Gastrocnemius medialis (tissue), 4 donors: ENCODE results near the gene PLBD2. TPM values are rescaled to one million over a fixed set of nuclear protein-coding genes. Genes with fewer than 3 reads are reported as not detected.

Experiments used
- ATAC-seq, 2 donors: fragments of 150-250 bp; one replicate each; pipeline ENCODE4 v1.9.1; 2016
- DNase-seq, 2 donors: peaks; one replicate each; pipeline ENCODE4 v3.0.0-alpha.2; 2019
- H3K27ac ChIP-seq, 4 donors: fragments of 200-600 bp; sonication (generic); 1 replicate in 1 of 4; 2 replicates in 3 of 4; pipeline ENCODE4 v1.5.1; 2016 to 2018; ENCODE audit warnings: mild to moderate bottlenecking in 2 of 4, moderate library complexity in 1 of 4
- H3K27me3 ChIP-seq, 3 donors: fragments of 200-600 bp; sonication (generic) in 2 of 3; 1 replicate in 1 of 3; 2 replicates in 2 of 3; pipeline versions ENCODE4 v1.5.1 to v1.6.0; 2016 to 2019; ENCODE audit warnings: mild to moderate bottlenecking in 1 of 3, moderate library complexity in 1 of 3
- H3K36me3 ChIP-seq, 2 donors: fragments of 200-600 bp; sonication (generic) in 1 of 2; one replicate each; pipeline ENCODE4 v1.5.1; 2017 to 2018
- H3K4me1 ChIP-seq, 2 donors: fragments of 200-600 bp; sonication (generic) in 1 of 2; one replicate each; pipeline ENCODE4 v1.5.1; 2016 to 2017; ENCODE audit warnings: mild to moderate bottlenecking in 2 of 2
- H3K4me3 ChIP-seq, 4 donors: fragments of 200-600 bp; sonication (generic) in 3 of 4; 1 replicate in 1 of 4; 2 replicates in 3 of 4; pipeline ENCODE4 v1.5.1; 2016 to 2019; ENCODE audit warnings: mild to moderate bottlenecking in 2 of 4
- H3K9me3 ChIP-seq, 3 donors: fragments of 200-600 bp; sonication (generic) in 2 of 3; 1 replicate in 1 of 3; 2 replicates in 2 of 3; pipeline ENCODE4 v1.5.1; 2016 to 2019
- POLR2A ChIP-seq, 2 donors: fragments of 450-650 bp; IDR thresholded peaks; one replicate each; pipeline ENCODE4 v1.6.1; 2017; ENCODE audit warnings: antibody characterized with exemption in 2 of 2, mild to moderate bottlenecking in 2 of 2, moderate library complexity in 2 of 2
- in situ Hi-C, 4 donors: fragments of 200-750 bp; cut with MboI; loops; one replicate each; pipeline versions ENCODE4 v1.15.0 to v1.8.0; 2017; ENCODE audit warnings: low sequenced_read_pairs in 4 of 4
- intact Hi-C: fragments of 100-400 bp; cut with DNase I; formaldehyde crosslinking; loops from one replicate; pipeline ENCODE4 v1.15.1; 2023; ENCODE audit warnings: low total_unique reads
- total RNA-seq, 4 donors: library from RNA; depleted of rRNA; stranded (reverse); fragments of >200 nt; gene quantifications; one replicate each; pipeline versions ENCODE4 v1.1.0 to v1.2.3, GENCODE V29; 2016
- TF ChIP-seq, protein P1 (sequence below), 5 experiments: fragments of 450-650 bp in 3 of 5; fragments of 200-600 bp in 2 of 5; sonication (generic) in 2 of 5; IDR thresholded peaks in 4 of 5; conservative IDR thresholded peaks in 1 of 5; 1 replicate in 4 of 5; 2 replicates in 1 of 5; pipeline ENCODE4 v1.5.1; 2016 to 2019; ENCODE audit warnings: antibody characterized with exemption in 5 of 5, mild to moderate bottlenecking in 3 of 5, moderate library complexity in 3 of 5

The PLBD2 gene
- total RNA-seq, 4 donors from 2014 or later, result 12.0 to 28.9 (median 26.8) TPM

DNA sequence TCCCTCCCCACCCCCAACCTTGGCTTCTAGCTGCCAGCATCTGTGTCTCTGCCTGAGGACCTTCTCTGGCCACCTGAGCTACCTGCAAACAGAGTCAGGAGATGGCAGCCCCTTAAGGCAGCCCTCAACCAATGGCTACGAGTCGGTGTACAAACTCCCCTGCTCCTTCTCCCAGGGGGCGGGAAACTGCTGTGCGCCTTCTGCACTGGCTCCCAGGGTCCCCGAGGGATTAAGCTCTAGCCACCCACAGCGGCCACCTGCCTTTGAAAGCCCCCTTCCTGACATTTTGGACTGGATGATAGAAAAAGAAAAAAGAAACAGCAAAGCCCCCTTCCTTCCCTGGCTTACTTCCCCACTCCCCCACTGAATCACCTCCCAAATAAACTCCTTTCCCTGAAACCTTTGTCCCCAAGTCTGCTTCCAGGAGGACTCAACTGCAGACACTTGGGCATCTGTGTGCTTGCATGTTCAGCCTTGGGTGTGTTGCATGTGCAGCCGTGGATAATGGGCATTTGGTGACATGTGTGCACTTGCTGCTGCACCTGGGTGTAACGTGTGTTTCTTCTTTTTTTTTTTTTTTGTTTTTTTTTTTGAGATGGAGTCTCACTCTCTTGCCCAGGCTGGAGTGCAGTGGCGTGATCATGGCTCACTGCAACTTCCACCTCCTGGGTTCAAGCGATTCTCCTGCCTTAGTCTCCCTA lies 39.3 kb downstream of the PLBD2 start:
- DNase-seq (no peak), ATAC-seq (no peak)
- H3K27me3 ChIP-seq, result peaks cover under 1 to 10% (median 5%) of the 10 kb centered on the region in 3 donors
- H3K4me1 ChIP-seq, result no peaks in the 10 kb centered on the region
- no peak overlapping the region for H3K27ac ChIP-seq
- in situ Hi-C loops (no loop called here), intact Hi-C loops (no loop called here)
- no peak overlapping the region for H3K4me3 ChIP-seq
- TF ChIP-seq, protein P1, sequence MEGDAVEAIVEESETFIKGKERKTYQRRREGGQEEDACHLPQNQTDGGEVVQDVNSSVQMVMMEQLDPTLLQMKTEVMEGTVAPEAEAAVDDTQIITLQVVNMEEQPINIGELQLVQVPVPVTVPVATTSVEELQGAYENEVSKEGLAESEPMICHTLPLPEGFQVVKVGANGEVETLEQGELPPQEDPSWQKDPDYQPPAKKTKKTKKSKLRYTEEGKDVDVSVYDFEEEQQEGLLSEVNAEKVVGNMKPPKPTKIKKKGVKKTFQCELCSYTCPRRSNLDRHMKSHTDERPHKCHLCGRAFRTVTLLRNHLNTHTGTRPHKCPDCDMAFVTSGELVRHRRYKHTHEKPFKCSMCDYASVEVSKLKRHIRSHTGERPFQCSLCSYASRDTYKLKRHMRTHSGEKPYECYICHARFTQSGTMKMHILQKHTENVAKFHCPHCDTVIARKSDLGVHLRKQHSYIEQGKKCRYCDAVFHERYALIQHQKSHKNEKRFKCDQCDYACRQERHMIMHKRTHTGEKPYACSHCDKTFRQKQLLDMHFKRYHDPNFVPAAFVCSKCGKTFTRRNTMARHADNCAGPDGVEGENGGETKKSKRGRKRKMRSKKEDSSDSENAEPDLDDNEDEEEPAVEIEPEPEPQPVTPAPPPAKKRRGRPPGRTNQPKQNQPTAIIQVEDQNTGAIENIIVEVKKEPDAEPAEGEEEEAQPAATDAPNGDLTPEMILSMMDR (IDR thresholded peaks at IDR 0.05 in 4 of 5, conservative IDR thresholded peaks at IDR 0.05 in 1 of 5), result no peak
- no peak for TF ChIP-seq POLR2A (IDR thresholded peaks at IDR 0.05)
- H3K36me3 ChIP-seq, result no peaks in the 10 kb centered on the region
- H3K9me3 ChIP-seq, result no peaks in the 10 kb centered on the region

DNA sequence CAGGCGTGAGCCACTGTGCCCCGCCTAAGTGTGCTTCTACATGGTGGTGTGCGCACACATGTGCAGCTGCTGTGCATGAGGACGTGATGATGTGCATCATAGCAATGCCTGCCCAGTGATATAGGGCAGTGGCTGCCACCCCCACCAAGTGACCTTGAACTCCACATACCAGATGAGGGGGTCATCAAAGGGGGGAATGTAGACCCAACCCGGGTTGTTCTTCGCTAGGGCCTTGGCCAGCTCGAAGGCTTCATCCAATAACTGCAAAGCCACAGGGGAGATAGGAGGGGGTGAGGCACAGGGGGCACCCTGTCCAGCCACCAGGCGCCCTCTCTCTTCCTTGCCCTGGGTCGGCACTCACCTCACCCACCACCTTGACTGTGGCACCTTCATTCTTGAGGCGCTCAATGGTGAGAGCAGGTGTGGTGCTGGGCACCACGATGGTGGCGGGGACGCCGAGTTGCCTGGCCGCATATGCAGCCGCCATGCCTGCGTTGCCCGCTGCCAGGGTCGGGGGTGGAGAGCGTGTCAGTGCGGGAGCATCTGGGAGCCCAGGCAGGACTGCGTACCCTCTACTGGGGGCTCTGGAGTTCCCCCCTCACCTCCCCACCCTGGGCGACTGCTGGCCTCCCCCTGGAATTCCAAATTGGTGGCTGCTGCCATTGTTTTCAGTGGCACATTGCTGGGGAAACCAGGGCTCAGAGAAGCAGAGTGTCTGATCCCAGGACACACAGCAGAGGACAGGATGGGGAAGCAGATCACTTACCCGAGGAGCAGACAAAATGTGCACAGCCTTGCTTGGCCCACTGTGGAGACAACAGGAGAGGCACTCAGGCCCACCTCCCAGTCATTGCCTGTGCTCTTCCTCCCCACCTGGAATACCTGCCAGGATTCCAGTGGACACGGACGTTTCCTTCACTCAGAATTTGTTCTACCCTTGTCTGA lies 40.2 kb downstream of the PLBD2 start:
- Histone ChIP-seq H3K27ac (no peak overlapping the region), H3K4me3 (no peak overlapping the region), H3K9me3 (no peaks in the 10 kb centered on the region), H3K36me3 (no peaks in the 10 kb centered on the region), H3K4me1 (no peaks in the 10 kb centered on the region), H3K27me3 (peaks cover 2 to 10% (median 5%) of the 10 kb centered on the region in 3 donors)
- ATAC-seq, result no peak
- in situ Hi-C loops, result no loop called here
- DNase-seq, result no peak
- TF ChIP-seq, protein P1 (IDR thresholded peaks at IDR 0.05 in 4 of 5, conservative IDR thresholded peaks at IDR 0.05 in 1 of 5), result no peak
- no peak for TF ChIP-seq POLR2A (IDR thresholded peaks at IDR 0.05)
- intact Hi-C loops, result no loop called here

DNA sequence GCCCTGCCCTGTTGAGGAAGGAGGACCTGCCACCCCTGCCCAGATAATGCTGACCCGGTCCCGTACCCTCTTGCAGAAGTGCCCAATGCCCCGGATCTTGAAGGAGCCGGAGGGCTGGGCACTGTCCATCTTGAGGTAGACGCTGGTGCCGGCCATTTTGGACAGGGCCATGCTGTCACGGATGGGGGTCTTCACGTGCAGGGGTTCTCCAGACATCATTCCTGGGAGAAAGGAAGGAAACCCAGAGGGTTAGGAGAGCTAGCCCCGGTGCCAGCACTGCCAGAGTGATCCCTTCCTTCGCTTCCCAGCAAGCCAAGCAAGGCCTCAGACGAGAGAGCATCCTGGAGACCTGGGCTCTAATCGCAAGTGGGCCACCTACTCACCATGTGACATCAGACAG lies 41.1 kb downstream of the PLBD2 start:
- intact Hi-C loops, result no loop called here
- Histone ChIP-seq H3K36me3 (no peaks in the 10 kb centered on the region), H3K27ac (no peak overlapping the region), H3K27me3 (peaks cover 2 to 10% (median 5%) of the 10 kb centered on the region in 3 donors), H3K4me1 (peaks cover 0 to 8% of the 10 kb centered on the region in 2 donors), H3K4me3 (no peak overlapping the region), H3K9me3 (no peaks in the 10 kb centered on the region)
- DNase-seq (no peak), ATAC-seq (no peak)
- in situ Hi-C loops, result no loop called here
- no peak for TF ChIP-seq POLR2A (IDR thresholded peaks at IDR 0.05)
- TF ChIP-seq, protein P1 (IDR thresholded peaks at IDR 0.05 in 4 of 5, conservative IDR thresholded peaks at IDR 0.05 in 1 of 5), result no peak

DNA sequence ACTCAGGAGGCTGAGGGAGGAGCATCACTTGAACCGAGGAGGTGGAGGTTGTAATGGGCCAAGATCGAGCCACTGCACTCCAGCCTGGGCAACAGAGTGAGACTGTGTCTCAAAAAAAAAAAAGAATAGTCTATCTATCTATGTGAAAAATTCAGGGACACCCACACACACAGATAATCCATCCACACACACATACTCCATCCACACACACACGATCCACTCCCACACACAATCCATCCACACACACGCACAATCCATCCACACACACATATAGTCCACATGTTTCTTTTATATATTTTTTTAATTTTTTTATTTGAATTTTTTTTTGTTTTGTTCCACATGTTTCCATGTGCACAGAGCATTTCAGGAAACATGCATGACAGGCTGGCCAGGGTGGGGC lies 42.0 kb downstream of the PLBD2 start:
- Histone ChIP-seq H3K4me1 (peaks cover 0 to 10% of the 10 kb centered on the region in 2 donors), H3K9me3 (no peaks in the 10 kb centered on the region), H3K36me3 (no peaks in the 10 kb centered on the region), H3K4me3 (no peak overlapping the region), H3K27ac (no peak overlapping the region), H3K27me3 (peaks cover 2 to 10% (median 5%) of the 10 kb centered on the region in 3 donors)
- no peak for DNase-seq
- intact Hi-C loops, result no loop called here
- in situ Hi-C loops, result no loop called here
- TF ChIP-seq POLR2A (IDR thresholded peaks at IDR 0.05), result no peak
- TF ChIP-seq, protein P1 (IDR thresholded peaks at IDR 0.05 in 4 of 5, conservative IDR thresholded peaks at IDR 0.05 in 1 of 5), result no peak
- ATAC-seq, result no peak
